WTC11 (cell line): ENCODE measurements around the gene MAN1B1.

Experiments used
- E2F4 ChIP-seq: sonication (generic); formaldehyde crosslinking; IDR thresholded peaks from 2 replicates; pipeline ENCODE4 v1.8.1; 2022; ENCODE audit warnings: low read depth, mild to moderate bottlenecking, moderate library complexity, missing genetic modification reagents, borderline replicate concordance
- NR3C1 ChIP-seq: sonication (generic); formaldehyde crosslinking; conservative IDR thresholded peaks from 2 replicates; pipeline ENCODE4 v1.8.1; 2023; ENCODE audit warnings: low read depth, mild to moderate bottlenecking, missing genetic modification reagents
- SP1 ChIP-seq: sonication (generic); formaldehyde crosslinking; conservative IDR thresholded peaks from 2 replicates; pipeline ENCODE4 v1.8.1; 2022; ENCODE audit warnings: missing genetic modification reagents

- TF ChIP-seq SP1 (CRISPR knock-in tag) (no peak), NR3C1 (no peak), E2F4 (no peak)
Observed at GRCh38 chr9:137052293-137052692, 34.5 kb upstream of the MAN1B1 start.
